Liver (tissue), 3 donors: ENCODE results near the gene CSF2.

Experiments used
- FOXA1 ChIP-seq: IDR thresholded peaks from 2 replicates; pipeline ENCODE4 v1.6.1; 2016; ENCODE audit warnings: antibody characterized with exemption
- GABPA ChIP-seq, 2 donors: IDR thresholded peaks in 1 of 2; conservative IDR thresholded peaks in 1 of 2; 2 replicates each; pipeline ENCODE4 v1.6.1; 2016; ENCODE audit warnings: antibody characterized with exemption in 2 of 2, mild to moderate bottlenecking in 1 of 2, moderate library complexity in 1 of 2
- HNF4G ChIP-seq: IDR thresholded peaks from 2 replicates; pipeline ENCODE4 v1.6.1; 2016; ENCODE audit warnings: antibody characterized with exemption
- JUND ChIP-seq, 2 donors: IDR thresholded peaks; 2 replicates each; pipeline ENCODE4 v1.6.1; 2016; ENCODE audit warnings: antibody characterized with exemption in 2 of 2
- MAX ChIP-seq: IDR thresholded peaks from 2 replicates; pipeline ENCODE4 v1.6.1; 2016; ENCODE audit warnings: antibody characterized with exemption
- RAD21 ChIP-seq, 2 donors: IDR thresholded peaks; 2 replicates each; pipeline ENCODE4 v1.6.1; 2016; ENCODE audit warnings: antibody characterized with exemption in 2 of 2, mild to moderate bottlenecking in 2 of 2
- RXRA ChIP-seq, 2 donors: IDR thresholded peaks; 2 replicates each; pipeline ENCODE4 v1.6.1; 2017 to 2018; ENCODE audit warnings: antibody characterized with exemption in 2 of 2, mild to moderate bottlenecking in 1 of 2
- SP1 ChIP-seq: IDR thresholded peaks from 2 replicates; pipeline ENCODE4 v1.6.1; 2018; ENCODE audit warnings: antibody characterized with exemption, mild to moderate bottlenecking
- TAF1 ChIP-seq: conservative IDR thresholded peaks from 2 replicates; pipeline ENCODE4 v1.6.1; 2016; ENCODE audit warnings: antibody characterized with exemption, mild to moderate bottlenecking
- YY1 ChIP-seq: IDR thresholded peaks from 2 replicates; pipeline ENCODE4 v1.6.1; 2016; ENCODE audit warnings: antibody characterized with exemption, mild to moderate bottlenecking
- TF ChIP-seq, protein P1 (sequence below): fragments of 150-350 bp; IDR thresholded peaks from 2 replicates; pipeline ENCODE4 v1.5.1; 2017; ENCODE audit warnings: improper control_type of control experiment, low read depth, low read length; ENCODE audit not compliant: missing input control
- TF ChIP-seq, protein P2 (sequence below): IDR thresholded peaks from 2 replicates; pipeline ENCODE4 v1.6.1; 2016; ENCODE audit warnings: antibody characterized with exemption
- TF ChIP-seq, protein P3 (sequence below): IDR thresholded peaks from 2 replicates; pipeline ENCODE4 v1.6.1; 2016; ENCODE audit warnings: antibody characterized with exemption, mild to moderate bottlenecking
- donor health status: healthy.
- donor health status: healthy.

- TF ChIP-seq, protein P1, sequence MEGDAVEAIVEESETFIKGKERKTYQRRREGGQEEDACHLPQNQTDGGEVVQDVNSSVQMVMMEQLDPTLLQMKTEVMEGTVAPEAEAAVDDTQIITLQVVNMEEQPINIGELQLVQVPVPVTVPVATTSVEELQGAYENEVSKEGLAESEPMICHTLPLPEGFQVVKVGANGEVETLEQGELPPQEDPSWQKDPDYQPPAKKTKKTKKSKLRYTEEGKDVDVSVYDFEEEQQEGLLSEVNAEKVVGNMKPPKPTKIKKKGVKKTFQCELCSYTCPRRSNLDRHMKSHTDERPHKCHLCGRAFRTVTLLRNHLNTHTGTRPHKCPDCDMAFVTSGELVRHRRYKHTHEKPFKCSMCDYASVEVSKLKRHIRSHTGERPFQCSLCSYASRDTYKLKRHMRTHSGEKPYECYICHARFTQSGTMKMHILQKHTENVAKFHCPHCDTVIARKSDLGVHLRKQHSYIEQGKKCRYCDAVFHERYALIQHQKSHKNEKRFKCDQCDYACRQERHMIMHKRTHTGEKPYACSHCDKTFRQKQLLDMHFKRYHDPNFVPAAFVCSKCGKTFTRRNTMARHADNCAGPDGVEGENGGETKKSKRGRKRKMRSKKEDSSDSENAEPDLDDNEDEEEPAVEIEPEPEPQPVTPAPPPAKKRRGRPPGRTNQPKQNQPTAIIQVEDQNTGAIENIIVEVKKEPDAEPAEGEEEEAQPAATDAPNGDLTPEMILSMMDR, result no peak
- TF ChIP-seq MAX, result no peak
- TF ChIP-seq YY1, result no peak
- no peak for TF ChIP-seq GABPA (IDR thresholded peaks at IDR 0.05 in 1 of 2, conservative IDR thresholded peaks at IDR 0.05 in 1 of 2)
- no peak for TF ChIP-seq JUND (IDR thresholded peaks at IDR 0.05)
- no peak for TF ChIP-seq FOXA1
- TF ChIP-seq RXRA (IDR thresholded peaks at IDR 0.05), result no peak
- no peak for TF ChIP-seq TAF1
- TF ChIP-seq, protein P2, sequence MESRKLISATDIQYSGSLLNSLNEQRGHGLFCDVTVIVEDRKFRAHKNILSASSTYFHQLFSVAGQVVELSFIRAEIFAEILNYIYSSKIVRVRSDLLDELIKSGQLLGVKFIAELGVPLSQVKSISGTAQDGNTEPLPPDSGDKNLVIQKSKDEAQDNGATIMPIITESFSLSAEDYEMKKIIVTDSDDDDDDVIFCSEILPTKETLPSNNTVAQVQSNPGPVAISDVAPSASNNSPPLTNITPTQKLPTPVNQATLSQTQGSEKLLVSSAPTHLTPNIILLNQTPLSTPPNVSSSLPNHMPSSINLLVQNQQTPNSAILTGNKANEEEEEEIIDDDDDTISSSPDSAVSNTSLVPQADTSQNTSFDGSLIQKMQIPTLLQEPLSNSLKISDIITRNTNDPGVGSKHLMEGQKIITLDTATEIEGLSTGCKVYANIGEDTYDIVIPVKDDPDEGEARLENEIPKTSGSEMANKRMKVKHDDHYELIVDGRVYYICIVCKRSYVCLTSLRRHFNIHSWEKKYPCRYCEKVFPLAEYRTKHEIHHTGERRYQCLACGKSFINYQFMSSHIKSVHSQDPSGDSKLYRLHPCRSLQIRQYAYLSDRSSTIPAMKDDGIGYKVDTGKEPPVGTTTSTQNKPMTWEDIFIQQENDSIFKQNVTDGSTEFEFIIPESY, result no peak
- TF ChIP-seq, protein P3, sequence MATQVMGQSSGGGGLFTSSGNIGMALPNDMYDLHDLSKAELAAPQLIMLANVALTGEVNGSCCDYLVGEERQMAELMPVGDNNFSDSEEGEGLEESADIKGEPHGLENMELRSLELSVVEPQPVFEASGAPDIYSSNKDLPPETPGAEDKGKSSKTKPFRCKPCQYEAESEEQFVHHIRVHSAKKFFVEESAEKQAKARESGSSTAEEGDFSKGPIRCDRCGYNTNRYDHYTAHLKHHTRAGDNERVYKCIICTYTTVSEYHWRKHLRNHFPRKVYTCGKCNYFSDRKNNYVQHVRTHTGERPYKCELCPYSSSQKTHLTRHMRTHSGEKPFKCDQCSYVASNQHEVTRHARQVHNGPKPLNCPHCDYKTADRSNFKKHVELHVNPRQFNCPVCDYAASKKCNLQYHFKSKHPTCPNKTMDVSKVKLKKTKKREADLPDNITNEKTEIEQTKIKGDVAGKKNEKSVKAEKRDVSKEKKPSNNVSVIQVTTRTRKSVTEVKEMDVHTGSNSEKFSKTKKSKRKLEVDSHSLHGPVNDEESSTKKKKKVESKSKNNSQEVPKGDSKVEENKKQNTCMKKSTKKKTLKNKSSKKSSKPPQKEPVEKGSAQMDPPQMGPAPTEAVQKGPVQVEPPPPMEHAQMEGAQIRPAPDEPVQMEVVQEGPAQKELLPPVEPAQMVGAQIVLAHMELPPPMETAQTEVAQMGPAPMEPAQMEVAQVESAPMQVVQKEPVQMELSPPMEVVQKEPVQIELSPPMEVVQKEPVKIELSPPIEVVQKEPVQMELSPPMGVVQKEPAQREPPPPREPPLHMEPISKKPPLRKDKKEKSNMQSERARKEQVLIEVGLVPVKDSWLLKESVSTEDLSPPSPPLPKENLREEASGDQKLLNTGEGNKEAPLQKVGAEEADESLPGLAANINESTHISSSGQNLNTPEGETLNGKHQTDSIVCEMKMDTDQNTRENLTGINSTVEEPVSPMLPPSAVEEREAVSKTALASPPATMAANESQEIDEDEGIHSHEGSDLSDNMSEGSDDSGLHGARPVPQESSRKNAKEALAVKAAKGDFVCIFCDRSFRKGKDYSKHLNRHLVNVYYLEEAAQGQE, result no peak
- TF ChIP-seq RAD21 (IDR thresholded peaks at IDR 0.05), result no peak
- TF ChIP-seq HNF4G, result no peak
- no peak for TF ChIP-seq SP1
These were observed 29.9 kb downstream of the CSF2 start for GRCh38 chr5:132103332-132103951.
